Loucy (cell line): ENCODE results near the gene CACNA1B.

Experiments used
- H2AFZ ChIP-seq: fragments of 200-600 bp; sonication (generic); 2 replicates; pipeline ENCODE4 v1.6.0; 2016; ENCODE audit warnings: antibody characterized with exemption, mild to moderate bottlenecking, low read length, moderate library complexity
- H3F3A ChIP-seq: fragments of 200-600 bp; 2 replicates; pipeline ENCODE4 v1.6.0; 2016; ENCODE audit warnings: antibody characterized with exemption, low read depth, mild to moderate bottlenecking
- H3K27me3 ChIP-seq: fragments of 200-600 bp; sonication (generic); 2 replicates; pipeline ENCODE4 v1.6.1; 2014; ENCODE audit warnings: low read length, mild to moderate bottlenecking; ENCODE audit not compliant: insufficient read depth, poor library complexity, severe bottlenecking
- H3K36me3 ChIP-seq: fragments of 200-600 bp; sonication (generic); 2 replicates; pipeline ENCODE4 v1.6.1; 2016; ENCODE audit warnings: low read length; ENCODE audit not compliant: insufficient read depth
- H3K4me1 ChIP-seq: fragments of 200-600 bp; sonication (generic); 2 replicates; pipeline ENCODE4 v1.5.1; 2014; ENCODE audit warnings: low read length, mild to moderate bottlenecking; ENCODE audit not compliant: insufficient read depth, poor library complexity, severe bottlenecking
- H3K4me2 ChIP-seq: fragments of 200-600 bp; sonication (generic); 2 replicates; pipeline ENCODE4 v1.6.0; 2014; ENCODE audit warnings: antibody characterized with exemption, low read length, low read depth, mild to moderate bottlenecking; ENCODE audit not compliant: poor library complexity, severe bottlenecking
- H3K4me3 ChIP-seq: fragments of 200-600 bp; sonication (generic); 2 replicates; pipeline ENCODE4 v1.5.1; 2014; ENCODE audit warnings: low read length, mild to moderate bottlenecking, mixed read lengths; ENCODE audit not compliant: poor library complexity, severe bottlenecking
- H3K79me2 ChIP-seq: fragments of 200-600 bp; sonication (generic); 2 replicates; pipeline ENCODE4 v1.6.1; 2014; ENCODE audit warnings: low read length; ENCODE audit not compliant: insufficient read depth
- H3K9ac ChIP-seq: fragments of 200-600 bp; sonication (generic); 2 replicates; pipeline ENCODE4 v1.6.0; 2014; ENCODE audit warnings: mild to moderate bottlenecking, low read depth, low read length, moderate library complexity; ENCODE audit not compliant: poor library complexity, severe bottlenecking
- H3K9me2 ChIP-seq: fragments of 200-600 bp; sonication (generic); replicated peaks from 2 replicates; pipeline ENCODE4 v1.6.1; 2016; ENCODE audit warnings: low read depth, low read length, mixed read lengths
- H3K9me3 ChIP-seq: fragments of 200-600 bp; sonication (generic); 2 replicates; pipeline ENCODE4 v1.6.1; 2014; ENCODE audit warnings: mild to moderate bottlenecking, antibody characterized with exemption, low read length, low read depth; ENCODE audit not compliant: insufficient read depth
- H4K20me1 ChIP-seq: fragments of 200-600 bp; sonication (generic); 2 replicates; pipeline ENCODE4 v1.6.0; 2014; ENCODE audit warnings: antibody characterized with exemption, low read length, mild to moderate bottlenecking; ENCODE audit not compliant: insufficient read depth, poor library complexity, severe bottlenecking
- CTCF ChIP-seq: fragments of 200-600 bp; sonication (generic); conservative IDR thresholded peaks from 2 replicates; pipeline ENCODE4 v1.5.1; 2014; ENCODE audit warnings: mild to moderate bottlenecking, antibody characterized with exemption, low read length
- EZH2phosphoT487 ChIP-seq: fragments of 200-600 bp; IDR thresholded peaks from 2 replicates; pipeline ENCODE4 v1.6.1; 2018; ENCODE audit warnings: antibody characterized with exemption, mild to moderate bottlenecking, moderate library complexity, borderline replicate concordance

CACNA1B gene

DNA sequence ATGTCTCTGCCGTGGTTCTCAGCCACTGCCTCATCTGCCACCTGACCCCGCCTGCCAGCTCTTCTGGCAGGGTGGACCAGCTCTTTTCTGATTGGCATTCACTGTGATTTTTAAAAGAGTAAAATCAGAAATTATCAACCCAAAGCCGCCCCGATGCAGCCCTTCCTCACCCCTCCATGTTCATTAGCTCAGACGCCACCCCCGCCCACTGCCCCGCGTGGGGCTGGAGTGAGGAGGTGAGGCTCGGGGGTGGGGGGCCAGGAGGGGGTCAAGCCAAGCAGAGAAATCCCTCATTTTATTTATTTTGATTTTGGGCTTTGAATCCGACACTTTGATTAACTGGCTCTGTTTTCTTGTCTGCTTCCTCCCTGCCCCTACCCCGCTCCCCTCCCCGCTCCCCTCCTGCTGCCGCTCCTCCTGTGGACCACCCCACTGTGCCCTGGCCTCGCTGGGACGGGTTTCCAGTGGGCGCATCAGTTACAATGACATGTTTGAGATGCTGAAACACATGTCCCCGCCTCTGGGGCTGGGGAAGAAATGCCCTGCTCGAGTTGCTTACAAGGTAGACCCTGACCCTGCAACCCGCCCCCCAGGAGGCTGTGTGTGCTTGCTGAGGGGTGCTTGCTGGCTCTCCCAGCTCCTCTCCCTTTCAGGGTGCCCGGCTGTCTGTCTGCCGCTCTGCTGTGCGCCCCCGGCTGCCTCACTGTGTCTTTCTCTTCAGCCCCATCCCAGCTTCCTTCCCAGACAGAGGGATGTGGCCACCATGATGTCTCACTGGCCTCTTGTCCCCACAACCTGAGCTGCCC is 224.9 kb downstream of the CACNA1B start:
- H3K4me2 ChIP-seq: no peak overlapping the region
- no peak overlapping the region for H2AFZ ChIP-seq
- peaks cover 20% of the 10 kb centered on the region; the same call in 1 of the 2 replicates for H3K9me3 ChIP-seq
- H3F3A ChIP-seq: no peaks in the 10 kb centered on the region
- H3K4me3 ChIP-seq: no peak overlapping the region
- no peaks in the 10 kb centered on the region for H4K20me1 ChIP-seq
- no peaks in the 10 kb centered on the region for H3K27me3 ChIP-seq
- H3K79me2 ChIP-seq: no peaks in the 10 kb centered on the region
- H3K9me2 ChIP-seq: no peaks in the 10 kb centered on the region
- no peaks in the 10 kb centered on the region for H3K36me3 ChIP-seq
- TF ChIP-seq CTCF: no peak
- no peak overlapping the region for H3K9ac ChIP-seq
- no peaks in the 10 kb centered on the region for H3K4me1 ChIP-seq

DNA sequence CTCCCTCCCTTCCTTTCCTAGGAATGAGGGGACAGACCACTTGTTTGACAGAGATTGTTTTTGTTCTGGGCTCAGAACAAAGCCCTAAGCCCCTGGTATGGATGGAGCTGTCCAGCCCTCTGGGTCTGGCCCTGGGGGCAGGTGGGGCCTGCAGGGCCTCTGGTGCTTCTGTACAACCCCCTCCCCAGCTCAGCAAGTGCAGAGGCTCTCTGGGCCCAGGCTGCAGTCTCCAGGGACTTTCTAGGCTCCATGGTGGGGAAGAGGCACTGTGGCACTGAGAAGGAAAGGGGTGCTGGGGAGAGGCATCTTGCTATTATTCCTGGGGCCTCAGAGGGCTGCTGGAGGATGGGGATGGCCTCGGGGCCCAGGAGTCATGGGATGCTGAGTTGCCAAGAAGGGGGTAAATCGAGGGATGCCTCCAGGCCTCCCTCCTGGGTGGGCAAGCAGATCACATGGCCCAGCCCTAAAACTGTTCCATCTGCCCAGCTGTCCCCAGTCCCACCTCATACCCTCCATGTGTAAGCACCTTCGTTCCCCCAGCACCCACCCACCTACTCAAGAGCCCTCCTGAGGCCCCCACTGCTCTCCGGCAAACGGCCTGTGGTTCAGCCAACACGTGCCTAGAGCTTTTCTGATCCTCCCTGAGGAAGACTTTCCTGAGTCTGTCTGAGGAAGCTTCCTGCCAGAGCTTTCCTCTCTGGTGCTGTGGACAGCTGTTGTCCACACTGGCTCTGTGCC is 225.7 kb downstream of the CACNA1B start:
- no peak overlapping the region for H2AFZ ChIP-seq
- TF ChIP-seq CTCF: no peak
- no peak for TF ChIP-seq EZH2phosphoT487
- H3K27me3 ChIP-seq: no peaks in the 10 kb centered on the region
- H3K9ac ChIP-seq: no peak overlapping the region
- H3K4me1 ChIP-seq: no peaks in the 10 kb centered on the region
- H3K4me3 ChIP-seq: no peak overlapping the region
- H3K36me3 ChIP-seq: no peaks in the 10 kb centered on the region
- H3F3A ChIP-seq: no peaks in the 10 kb centered on the region
- no peaks in the 10 kb centered on the region for H3K9me2 ChIP-seq
- H4K20me1 ChIP-seq: no peaks in the 10 kb centered on the region
- peaks cover 20% of the 10 kb centered on the region; the same call in 1 of the 2 replicates for H3K9me3 ChIP-seq
- no peaks in the 10 kb centered on the region for H3K79me2 ChIP-seq
- H3K4me2 ChIP-seq: no peak overlapping the region

- TF ChIP-seq EZH2phosphoT487 (no peak), CTCF (no peak)
- H3K4me1 ChIP-seq: no peaks in the 10 kb centered on the region
- H3K4me3 ChIP-seq: no peak overlapping the region
- no peaks in the 10 kb centered on the region for H3K36me3 ChIP-seq
- no peak overlapping the region for H3K4me2 ChIP-seq
- H4K20me1 ChIP-seq: no peaks in the 10 kb centered on the region
- no peaks in the 10 kb centered on the region for H3K79me2 ChIP-seq
- no peaks in the 10 kb centered on the region for H3K9me2 ChIP-seq
- no peak overlapping the region for H2AFZ ChIP-seq
- no peaks in the 10 kb centered on the region for H3K27me3 ChIP-seq
- no peak overlapping the region for H3K9ac ChIP-seq
- no peaks in the 10 kb centered on the region for H3F3A ChIP-seq
- H3K9me3 ChIP-seq: peaks cover 20% of the 10 kb centered on the region; the same call in 1 of the 2 replicates
Observed at GRCh38 chr9:138103849-138104206, 226.2 kb downstream of the CACNA1B start.
